A204.1 (cell line): ENCODE results near the gene MRM1.

Experiments
- FAIRE-seq: peaks from 2 replicates; lab custom pipeline; 2012; peaks lifted over from hg19 to GRCh38; lab: Jason Lieb, UNC

MRM1 gene

DNA sequence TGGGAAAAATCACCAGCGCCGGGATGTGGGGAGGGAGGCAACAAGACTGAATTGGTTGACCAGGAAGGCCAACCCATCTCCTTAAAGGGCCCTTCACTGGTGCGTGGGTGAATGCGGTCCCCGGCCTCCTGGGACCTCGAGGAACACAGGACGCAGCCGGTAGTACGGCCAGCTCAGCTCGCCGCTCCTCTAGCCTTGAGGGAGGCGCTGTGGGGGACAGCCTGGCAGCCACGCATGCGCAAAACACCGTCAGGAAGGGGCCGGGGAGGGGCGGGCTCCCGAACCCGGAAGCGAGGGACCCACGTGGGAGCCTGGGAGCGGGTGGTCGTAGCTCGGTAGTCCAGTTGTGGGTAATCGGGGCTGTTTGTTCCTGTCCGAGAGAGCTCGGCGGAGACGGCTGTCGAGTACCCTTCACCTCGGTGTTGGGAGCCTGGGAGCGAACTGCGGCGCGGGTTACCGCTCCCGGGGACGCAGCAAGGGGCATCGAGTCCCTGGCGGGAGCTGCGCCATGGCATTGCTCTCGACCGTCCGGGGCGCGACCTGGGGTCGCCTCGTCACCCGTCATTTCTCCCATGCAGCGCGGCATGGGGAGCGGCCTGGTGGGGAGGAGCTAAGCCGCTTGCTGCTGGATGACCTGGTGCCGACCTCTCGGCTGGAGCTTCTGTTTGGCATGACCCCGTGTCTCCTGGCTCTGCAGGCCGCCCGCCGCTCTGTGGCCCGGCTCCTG is at the start of gene MRM1:
MRM1 (plus strand) TSS at position 281 of the 727 bp plus-strand sequence; CDS start at position 509, 228 bp downstream.
- no peak for FAIRE-seq

DNA sequence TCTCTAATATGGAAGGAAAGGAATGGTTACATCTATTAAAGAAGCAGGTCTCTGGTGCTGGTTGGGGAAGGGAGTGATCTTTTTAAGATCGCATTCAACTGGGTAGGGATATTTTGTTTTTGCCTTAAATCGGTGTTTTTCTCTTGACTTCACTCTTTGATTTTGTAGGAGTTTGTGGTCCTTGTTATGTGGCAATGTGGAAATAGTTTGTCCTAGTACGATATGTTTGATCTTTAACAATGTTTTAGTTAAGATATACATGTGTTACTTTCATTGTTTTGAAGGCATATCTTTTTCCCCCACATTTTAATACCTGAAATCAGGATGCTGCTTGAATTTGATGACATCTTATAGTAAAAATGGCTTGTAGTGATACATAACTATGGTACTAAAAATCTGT is 47.9 kb upstream of the MRM1 start:
- FAIRE-seq: no peak

DNA sequence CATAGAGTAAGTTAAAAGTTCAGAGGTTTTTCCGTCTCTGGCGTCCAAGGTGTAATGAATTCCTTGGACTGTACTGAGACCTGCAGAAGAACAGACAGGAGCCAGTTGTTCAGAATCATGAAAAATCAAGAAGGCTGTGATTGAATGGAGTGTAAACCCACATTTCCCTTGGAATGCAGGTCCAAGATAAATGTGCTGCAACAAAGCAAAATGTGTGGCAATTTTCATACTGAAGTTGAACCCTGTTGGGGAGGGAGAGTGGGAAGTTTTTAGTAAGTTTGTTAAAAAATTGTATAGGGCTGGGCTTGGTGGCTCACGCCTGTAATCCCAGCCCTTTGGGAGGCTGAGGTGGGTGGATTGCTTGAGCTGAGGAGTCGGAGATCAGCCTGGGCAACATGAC is 35.3 kb upstream of the MRM1 start:
- no peak for FAIRE-seq

DNA sequence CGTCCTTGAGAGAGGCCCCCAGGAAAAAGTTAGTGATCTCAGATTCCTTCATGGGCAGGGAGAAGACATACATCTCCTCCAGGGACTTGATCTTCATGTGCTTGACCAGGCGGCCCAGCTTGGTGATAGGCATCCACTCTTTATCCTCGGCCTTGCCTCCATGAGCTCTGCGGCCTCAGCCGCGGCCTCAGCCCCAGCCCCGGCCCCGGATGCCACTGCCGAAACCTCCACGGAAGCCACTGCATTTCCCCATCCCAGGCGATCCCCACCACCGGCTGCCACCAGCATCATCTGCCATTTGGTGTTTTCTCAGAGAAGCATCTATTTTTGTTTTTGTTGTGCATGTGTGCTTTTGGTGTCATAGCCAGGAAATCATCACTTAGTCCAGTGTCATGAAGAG is 26.4 kb upstream of the MRM1 start:
- FAIRE-seq: no peak

- no peak for FAIRE-seq
Observed at GRCh38 chr17:36576793-36577192, 24.6 kb upstream of the MRM1 start.

- FAIRE-seq: no peak
Observed at GRCh38 chr17:36578671-36579070, 22.7 kb upstream of the MRM1 start.

GRCh38 chr17:36583787-36584186 is 17.6 kb upstream of the MRM1 start:
- no peak for FAIRE-seq

GRCh38 chr17:36586138-36586537 is 15.2 kb upstream of the MRM1 start:
- FAIRE-seq: no peak

DNA sequence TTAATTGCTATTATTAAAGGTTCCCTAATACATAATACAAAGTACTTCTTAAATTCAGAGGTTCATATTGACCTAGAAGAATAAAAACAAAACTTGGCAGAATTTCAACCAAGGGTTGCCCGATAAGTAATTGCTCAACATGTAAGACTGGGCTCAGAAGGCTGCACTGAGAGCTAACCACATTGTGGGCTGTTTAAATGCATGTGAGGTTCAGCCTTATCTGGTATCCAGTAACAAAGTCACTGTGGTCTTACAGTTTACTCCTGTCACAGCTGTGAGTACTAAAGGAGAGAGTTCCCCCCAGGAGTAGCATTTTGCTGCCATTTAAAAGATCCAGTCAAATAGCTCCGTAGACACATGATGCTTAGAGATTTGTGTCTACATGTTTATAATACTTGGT is 11.3 kb upstream of the MRM1 start:
- no peak for FAIRE-seq

DNA sequence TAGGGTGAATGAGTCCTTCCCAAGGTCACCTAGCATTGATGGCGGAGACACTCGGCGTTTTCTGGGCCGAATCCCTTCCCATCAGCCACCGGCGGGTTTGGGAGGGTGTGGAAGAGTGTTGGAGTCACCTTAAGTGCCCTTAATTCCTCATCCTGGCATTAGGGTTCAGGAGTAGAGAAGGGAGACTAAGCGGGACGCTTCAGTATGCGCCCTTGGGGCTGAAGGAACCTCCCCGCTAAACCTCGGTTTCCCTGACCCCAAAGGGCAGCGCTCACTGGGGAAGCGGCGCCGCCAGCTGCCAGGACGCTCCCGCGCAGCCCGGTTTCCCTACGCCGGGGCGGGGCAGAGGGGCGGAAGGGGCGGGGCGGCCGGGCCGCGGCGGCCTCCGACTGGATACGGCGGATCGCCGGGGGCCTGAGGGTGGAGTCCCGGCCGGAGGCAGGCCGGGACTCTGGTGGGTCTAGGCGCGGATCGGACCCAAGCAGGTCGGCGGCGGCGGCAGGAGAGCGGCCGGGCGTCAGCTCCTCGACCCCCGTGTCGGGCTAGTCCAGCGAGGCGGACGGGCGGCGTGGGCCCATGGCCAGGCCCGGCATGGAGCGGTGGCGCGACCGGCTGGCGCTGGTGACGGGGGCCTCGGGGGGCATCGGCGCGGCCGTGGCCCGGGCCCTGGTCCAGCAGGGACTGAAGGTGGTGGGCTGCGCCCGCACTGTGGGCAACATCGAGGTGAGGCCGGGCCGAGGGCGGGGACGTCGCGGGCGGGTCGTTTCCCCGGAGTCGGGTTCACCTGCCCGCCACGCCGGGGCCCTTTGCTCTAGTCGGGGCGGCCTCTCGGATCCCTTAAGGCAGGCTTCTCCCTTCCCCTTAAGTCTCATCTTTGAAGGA is 9.7 kb upstream of the MRM1 start, which contains the start of gene DHRS11:
DHRS11 (plus strand) TSS at position 446 of the 882 bp plus-strand sequence; CDS start at position 577, 131 bp downstream.
- FAIRE-seq: no peak

- no peak for FAIRE-seq
Observed at GRCh38 chr17:36592316-36592715, 9.1 kb upstream of the MRM1 start.

DNA sequence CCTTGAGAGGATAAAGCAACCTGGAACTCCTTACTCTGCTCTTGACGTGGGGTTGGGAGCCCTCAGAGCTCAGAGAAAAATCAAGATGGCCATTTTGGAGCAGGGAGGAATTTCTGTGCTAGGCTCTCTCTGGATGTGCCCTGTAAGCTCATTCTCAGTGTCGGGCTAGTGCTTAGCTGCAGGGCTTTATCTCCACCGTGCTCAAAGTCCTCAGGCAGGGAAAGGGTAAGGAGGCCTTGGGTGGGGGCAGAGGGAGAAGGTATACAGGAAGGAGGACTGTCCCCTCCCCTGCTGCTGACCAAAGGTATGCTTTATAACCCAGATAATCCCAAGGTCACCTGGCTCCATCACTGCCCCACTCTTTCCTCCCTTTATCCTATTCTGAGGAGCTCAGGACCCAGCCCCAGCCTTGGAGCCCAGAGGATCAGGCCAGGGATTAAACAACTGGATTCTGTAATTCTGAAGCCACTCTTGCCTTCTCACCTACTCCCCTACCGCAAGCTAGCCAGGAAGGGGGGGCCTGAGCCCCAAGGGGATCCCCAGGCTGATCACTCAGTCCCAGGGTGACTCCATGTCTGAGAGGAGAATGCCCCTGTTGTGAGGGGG is 8.6 kb upstream of the MRM1 start:
- FAIRE-seq: no peak

GRCh38 chr17:36593656-36594316 is 7.6 kb upstream of the MRM1 start:
- no peak for FAIRE-seq

DNA sequence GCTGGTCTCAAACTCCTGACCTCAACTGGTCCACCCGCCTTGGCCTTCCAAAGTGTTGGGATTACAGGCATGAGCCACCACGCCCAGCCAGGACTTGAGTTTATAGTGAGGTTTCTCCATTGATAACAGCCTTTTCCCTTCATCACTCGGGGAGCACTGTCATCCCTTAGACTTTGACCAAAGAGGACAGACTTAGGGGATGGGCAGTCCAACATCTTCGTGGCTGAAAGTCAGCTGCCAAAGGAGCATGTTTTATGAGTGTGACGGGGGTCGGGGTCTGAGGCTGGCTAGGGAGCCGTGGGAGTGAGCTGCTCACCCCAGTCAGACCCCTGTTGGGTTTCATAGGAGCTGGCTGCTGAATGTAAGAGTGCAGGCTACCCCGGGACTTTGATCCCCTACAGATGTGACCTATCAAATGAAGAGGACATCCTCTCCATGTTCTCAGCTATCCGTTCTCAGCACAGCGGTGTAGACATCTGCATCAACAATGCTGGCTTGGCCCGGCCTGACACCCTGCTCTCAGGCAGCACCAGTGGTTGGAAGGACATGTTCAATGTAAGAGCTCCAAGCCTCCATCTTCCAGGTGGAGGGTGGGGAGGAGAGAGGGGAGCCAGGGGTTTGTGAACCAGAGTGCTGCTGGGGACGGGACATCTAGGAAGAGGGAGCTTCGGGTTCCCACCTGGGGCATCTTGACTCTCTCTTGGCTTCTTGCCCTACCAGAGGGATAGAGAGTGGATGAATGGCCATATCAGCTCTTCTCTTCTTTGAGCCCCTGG is 6.6 kb upstream of the MRM1 start:
- FAIRE-seq: no peak

DNA sequence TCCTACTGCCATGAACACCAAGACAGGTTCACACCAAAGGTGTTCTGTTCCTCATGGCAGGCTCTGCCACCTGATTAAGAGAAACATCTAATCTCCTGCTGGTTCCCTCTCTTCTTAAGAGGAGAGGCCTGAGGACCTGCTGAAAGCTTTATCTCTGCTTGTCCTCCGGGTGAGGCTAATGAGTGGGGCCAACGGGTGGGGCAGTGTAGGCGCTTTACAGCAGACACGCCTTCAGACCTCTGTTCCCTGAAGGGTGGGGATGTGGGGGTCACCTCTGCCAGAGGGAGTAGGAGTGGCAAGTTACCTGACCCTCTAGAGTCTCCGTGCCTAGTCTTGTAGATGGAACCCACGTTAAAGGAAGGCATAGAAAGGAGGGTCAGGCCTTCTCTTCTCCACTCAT is 4.2 kb upstream of the MRM1 start:
- FAIRE-seq: no peak

GRCh38 chr17:36597866-36598777 is 3.3 kb upstream of the MRM1 start:
- FAIRE-seq: no peak

- FAIRE-seq: no peak
Observed at GRCh38 chr17:36598951-36599401, 2.4 kb upstream of the MRM1 start.

DNA sequence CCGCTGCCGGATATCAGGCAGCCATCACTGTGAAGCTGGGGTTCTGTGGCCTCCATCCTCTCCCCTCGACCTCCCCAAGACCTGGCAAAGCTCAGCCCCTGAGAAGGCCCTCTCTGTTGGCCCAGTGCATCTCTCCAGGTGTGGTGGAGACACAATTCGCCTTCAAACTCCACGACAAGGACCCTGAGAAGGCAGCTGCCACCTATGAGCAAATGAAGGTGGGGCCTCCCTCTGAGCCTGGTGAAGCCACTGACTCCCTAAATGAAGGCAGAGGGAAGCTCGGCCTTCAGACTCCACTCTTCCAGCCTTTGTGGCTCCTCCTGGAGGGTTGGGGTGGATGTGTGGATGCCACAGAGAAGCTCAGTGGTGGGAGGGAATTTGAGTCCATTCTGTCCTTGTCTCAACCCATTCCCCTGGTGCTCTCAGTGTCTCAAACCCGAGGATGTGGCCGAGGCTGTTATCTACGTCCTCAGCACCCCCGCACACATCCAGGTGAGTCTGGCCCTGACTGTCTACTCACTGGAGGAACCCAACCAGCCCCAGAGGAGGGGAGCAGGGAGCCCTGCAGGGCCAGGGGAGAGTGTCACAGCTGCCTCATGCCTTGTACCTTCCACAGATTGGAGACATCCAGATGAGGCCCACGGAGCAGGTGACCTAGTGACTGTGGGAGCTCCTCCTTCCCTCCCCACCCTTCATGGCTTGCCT is 1.7 kb upstream of the MRM1 start:
- no peak for FAIRE-seq

DNA sequence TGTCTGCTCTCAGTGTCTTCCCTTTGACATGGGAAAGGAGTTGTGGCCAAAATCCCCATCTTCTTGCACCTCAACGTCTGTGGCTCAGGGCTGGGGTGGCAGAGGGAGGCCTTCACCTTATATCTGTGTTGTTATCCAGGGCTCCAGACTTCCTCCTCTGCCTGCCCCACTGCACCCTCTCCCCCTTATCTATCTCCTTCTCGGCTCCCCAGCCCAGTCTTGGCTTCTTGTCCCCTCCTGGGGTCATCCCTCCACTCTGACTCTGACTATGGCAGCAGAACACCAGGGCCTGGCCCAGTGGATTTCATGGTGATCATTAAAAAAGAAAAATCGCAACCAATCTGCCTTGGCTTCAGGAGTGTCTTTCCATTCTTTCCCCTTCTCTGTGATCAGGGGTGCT is 918 bp upstream of the MRM1 start:
- FAIRE-seq: no peak

- no peak for FAIRE-seq
Observed at GRCh38 chr17:36600936-36601302, 464 bp upstream of the MRM1 start.
